RWPE1 (cell line): ENCODE results near the gene BCL6B.

Experiments used
- CTCF ChIA-PET: fragments of 350-600 bp; sonication (Branson Sonifier 250); formaldehyde crosslinking; extraction: SDS; loops from one replicate; lab custom pipeline; 2021; lab: Yijun Ruan, JAX
- POLR2A ChIA-PET: fragments of 400-600 bp; formaldehyde crosslinking; extraction: SDS; loops from one replicate; lab custom pipeline; 2020; ENCODE audit warnings: antibody characterized with exemption; ENCODE audit not compliant: low non-redundant PET; lab: Yijun Ruan, JAX
- DNase-seq: peaks from one replicate; pipeline ENCODE4 v3.0.0; 2012; ENCODE audit warnings: low spot score
- H3K27ac ChIP-seq: fragments of 450-650 bp; 2 replicates; pipeline ENCODE4 v1.5.1; 2017
- CTCF ChIP-seq: fragments of 450-650 bp; conservative IDR thresholded peaks from 2 replicates; pipeline ENCODE4 v1.5.1; 2017; ENCODE audit warnings: low read depth, mild to moderate bottlenecking

BCL6B gene

GRCh38 chr17:7019367-7019766, 3.5 kb upstream of the BCL6B start:
- no peak for TF ChIP-seq CTCF
- no peak for DNase-seq
- ChIA-PET CTCF (interaction anchor here (0.6 kb wide), 1 partner anchor 354 kb away, joined by 3 read pairs; no protein-coding TSS in a partner anchor), POLR2A (no interaction called here)
- H3K27ac ChIP-seq, result peak overlapping the region; percentile 66

- CTCF ChIA-PET, result interaction anchor here (0.6 to 1.9 kb wide), 2 partner anchors 105 to 354 kb away, joined by 3 to 16 read pairs; no protein-coding TSS in a partner anchor
- POLR2A ChIA-PET, result no interaction called here
- TF ChIP-seq CTCF, result no peak
- DNase-seq, result no peak
- H3K27ac ChIP-seq, result peak overlapping the region; percentile 66
Measured at GRCh38 chr17:7019839-7020519, 2.9 kb upstream of the BCL6B start.

- POLR2A ChIA-PET, result interaction anchor here (0.6 kb wide), 1 partner anchor 12 kb away, joined by 3 read pairs; no protein-coding TSS in a partner anchor
- CTCF ChIA-PET, result interaction anchor here (0.6 to 1.9 kb wide), 11 partner anchors 14 to 446 kb away, joined by 3 to 16 read pairs (median 4); partner anchors contain the start of gene SLC16A13
- peak overlapping the region; percentile 37 for H3K27ac ChIP-seq
- DNase-seq, result no peak
- TF ChIP-seq CTCF, result no peak
Measured at GRCh38 chr17:7020894-7021664, 1.8 kb upstream of the BCL6B start.

- ChIA-PET CTCF (interaction anchor here (0.6 to 1.9 kb wide), 14 partner anchors 13 to 308 kb away, joined by 3 to 16 read pairs (median 4); partner anchors contain the start of genes ASGR2 and SLC16A13), POLR2A (interaction anchor here (0.6 kb wide), 1 partner anchor 262 kb away, joined by 6 read pairs; no protein-coding TSS in a partner anchor)
- peak; percentile 94 for TF ChIP-seq CTCF
- peak overlapping the region; percentile 48 for H3K27ac ChIP-seq
- DNase-seq, result peak; percentile 59
Measured at GRCh38 chr17:7021993-7022778, 664 bp upstream of the BCL6B start.

- ChIA-PET CTCF (interaction anchor here (0.6 to 1.0 kb wide), 3 partner anchors 109 to 535 kb away, joined by 3 to 4 read pairs (median 3); no protein-coding TSS in a partner anchor), POLR2A (no interaction called here)
- peak; percentile 97 for DNase-seq
Measured at GRCh38 chr17:7023576-7024401, 939 bp downstream of the BCL6B start.

More at GRCh38 chr17:7023576-7024401, 939 bp downstream of the BCL6B start:
- TF ChIP-seq CTCF, result no peak
- peak overlapping the region; percentile 48 for H3K27ac ChIP-seq
